ENCODE data around the gene FSHR. TPM values are rescaled to one million over a fixed set of nuclear protein-coding genes. Genes with fewer than 3 reads are reported as not detected.

Gene FSHR
- not detected for polyA plus RNA-seq (ENCODE audit: low read depth in 6 of 6)

- Mint-ChIP-seq H3K4me1 (no peaks in the 10 kb centered on the region), H3K36me3 (no peaks in the 10 kb centered on the region), H3K27ac (no peak within 1 kb of the TSS), H3K4me3 (no peak within 1 kb of the TSS), H3K27me3 (no peaks in the 10 kb centered on the region), H3K9me3 (peaks cover 0 to 3% (median 0%) of the 10 kb centered on the region in 7 donors)
- DNase-seq (no peak), ATAC-seq (ENCODE audit: low read depth in 2 of 2) (no peak)
Measured at GRCh38 chr2:49154140-49154539, at the start of gene FSHR. FSHR (minus strand) TSS chr2:49154515; CDS start chr2:49154417, 98 bp downstream.

GRCh38 chr2:49199266-49199665 is 45.0 kb upstream of the FSHR start:
- Mint-ChIP-seq H3K9me3 (peaks cover 0 to 7% (median 0%) of the 10 kb centered on the region in 7 donors), H3K36me3 (no peaks in the 10 kb centered on the region), H3K4me3 (no peak overlapping the region), H3K27me3 (no peaks in the 10 kb centered on the region), H3K4me1 (no peaks in the 10 kb centered on the region), H3K27ac (no peak overlapping the region)
- DNase-seq: no peak
- no peak for ATAC-seq (ENCODE audit: low read depth in 2 of 2)

- ATAC-seq (ENCODE audit: low read depth in 2 of 2) (no peak), DNase-seq (no peak)
- H3K4me3 Mint-ChIP-seq: no peak overlapping the region
- no peaks in the 10 kb centered on the region for H3K4me1 Mint-ChIP-seq
- peaks cover 0 to 6% (median 0%) of the 10 kb centered on the region in 7 donors for H3K9me3 Mint-ChIP-seq
- H3K27me3 Mint-ChIP-seq: no peaks in the 10 kb centered on the region
- H3K36me3 Mint-ChIP-seq: no peaks in the 10 kb centered on the region
- no peak overlapping the region for H3K27ac Mint-ChIP-seq
Measured at GRCh38 chr2:49194701-49195100, 40.4 kb upstream of the FSHR start.

- H3K27me3 Mint-ChIP-seq: no peaks in the 10 kb centered on the region
- peaks cover 0 to 6% (median 2%) of the 10 kb centered on the region in 7 donors for H3K9me3 Mint-ChIP-seq
- H3K27ac Mint-ChIP-seq: no peak overlapping the region
- no peaks in the 10 kb centered on the region for H3K36me3 Mint-ChIP-seq
- no peak for DNase-seq
- H3K4me3 Mint-ChIP-seq: no peak overlapping the region
- no peaks in the 10 kb centered on the region for H3K4me1 Mint-ChIP-seq
- no peak for ATAC-seq (ENCODE audit: low read depth in 2 of 2)
Measured at GRCh38 chr2:49192036-49192435, 37.7 kb upstream of the FSHR start.

GRCh38 chr2:49189512-49190225 is 35.4 kb upstream of the FSHR start:
- ATAC-seq (ENCODE audit: low read depth in 2 of 2) (no peak), DNase-seq (no peak)
- H3K36me3 Mint-ChIP-seq: no peaks in the 10 kb centered on the region
- H3K4me3 Mint-ChIP-seq: no peak overlapping the region
- no peaks in the 10 kb centered on the region for H3K27me3 Mint-ChIP-seq
- no peak overlapping the region for H3K27ac Mint-ChIP-seq
- peaks cover 0 to 9% (median 5%) of the 10 kb centered on the region in 7 donors for H3K9me3 Mint-ChIP-seq
- no peaks in the 10 kb centered on the region for H3K4me1 Mint-ChIP-seq

GRCh38 chr2:49186050-49186648 is 31.8 kb upstream of the FSHR start:
- Mint-ChIP-seq H3K9me3 (peaks cover 4 to 9% (median 5%) of the 10 kb centered on the region in 7 donors), H3K4me1 (no peaks in the 10 kb centered on the region), H3K4me3 (no peak overlapping the region), H3K27me3 (no peaks in the 10 kb centered on the region), H3K36me3 (no peaks in the 10 kb centered on the region), H3K27ac (no peak overlapping the region)
- ATAC-seq (ENCODE audit: low read depth in 2 of 2) (no peak), DNase-seq (no peak)

GRCh38 chr2:49178656-49179055 is 24.3 kb upstream of the FSHR start:
- Mint-ChIP-seq H3K4me3 (no peak overlapping the region), H3K9me3 (peaks cover 0 to 13% (median 5%) of the 10 kb centered on the region in 7 donors), H3K27me3 (no peaks in the 10 kb centered on the region), H3K4me1 (no peaks in the 10 kb centered on the region), H3K36me3 (no peaks in the 10 kb centered on the region), H3K27ac (no peak overlapping the region)
- DNase-seq: no peak
- ATAC-seq (ENCODE audit: low read depth in 2 of 2): no peak

- no peaks in the 10 kb centered on the region for H3K36me3 Mint-ChIP-seq
- ATAC-seq (ENCODE audit: low read depth in 2 of 2): no peak
Measured at GRCh38 chr2:49177194-49177593, 22.9 kb upstream of the FSHR start.

GRCh38 chr2:49175831-49176230 is 21.5 kb upstream of the FSHR start:
- Mint-ChIP-seq H3K27ac (no peak overlapping the region), H3K9me3 (peaks cover 0 to 10% (median 6%) of the 10 kb centered on the region in 7 donors), H3K27me3 (no peaks in the 10 kb centered on the region), H3K4me1 (no peaks in the 10 kb centered on the region), H3K4me3 (no peak overlapping the region), H3K36me3 (no peaks in the 10 kb centered on the region)
- DNase-seq (no peak), ATAC-seq (ENCODE audit: low read depth in 2 of 2) (no peak)

More at GRCh38 chr2:49177194-49177593, 22.9 kb upstream of the FSHR start:
- DNase-seq: no peak
- H3K27ac Mint-ChIP-seq: no peak overlapping the region
- no peaks in the 10 kb centered on the region for H3K27me3 Mint-ChIP-seq
- no peaks in the 10 kb centered on the region for H3K4me1 Mint-ChIP-seq
- H3K4me3 Mint-ChIP-seq: no peak overlapping the region
- peaks cover 0 to 13% (median 6%) of the 10 kb centered on the region in 7 donors for H3K9me3 Mint-ChIP-seq

GRCh38 chr2:49174750-49175149 is 20.4 kb upstream of the FSHR start:
- no peak overlapping the region for H3K27ac Mint-ChIP-seq
- DNase-seq: no peak
- H3K9me3 Mint-ChIP-seq: peaks cover 0 to 11% (median 8%) of the 10 kb centered on the region in 7 donors
- no peak overlapping the region for H3K4me3 Mint-ChIP-seq
- H3K4me1 Mint-ChIP-seq: no peaks in the 10 kb centered on the region
- H3K27me3 Mint-ChIP-seq: no peaks in the 10 kb centered on the region
- no peak for ATAC-seq (ENCODE audit: low read depth in 2 of 2)
- H3K36me3 Mint-ChIP-seq: no peaks in the 10 kb centered on the region

GRCh38 chr2:49167131-49167530 is 12.8 kb upstream of the FSHR start:
- Mint-ChIP-seq H3K27me3 (no peaks in the 10 kb centered on the region), H3K9me3 (peaks cover 0 to 18% (median 6%) of the 10 kb centered on the region in 7 donors), H3K4me1 (no peaks in the 10 kb centered on the region), H3K4me3 (no peak overlapping the region), H3K27ac (no peak overlapping the region), H3K36me3 (no peaks in the 10 kb centered on the region)
- no peak for ATAC-seq (ENCODE audit: low read depth in 2 of 2)
- no peak for DNase-seq

- no peak for ATAC-seq (ENCODE audit: low read depth in 2 of 2)
- peaks cover 0 to 12% (median 2%) of the 10 kb centered on the region in 7 donors for H3K9me3 Mint-ChIP-seq
- no peaks in the 10 kb centered on the region for H3K4me1 Mint-ChIP-seq
- no peaks in the 10 kb centered on the region for H3K36me3 Mint-ChIP-seq
- H3K27ac Mint-ChIP-seq: peak overlapping the region in 1 of 6 donors; percentile 43
- DNase-seq: no peak
- no peak overlapping the region for H3K4me3 Mint-ChIP-seq
- H3K27me3 Mint-ChIP-seq: no peaks in the 10 kb centered on the region
Measured at GRCh38 chr2:49165662-49166061, 11.3 kb upstream of the FSHR start.

- Mint-ChIP-seq H3K27me3 (no peaks in the 10 kb centered on the region), H3K4me3 (no peak overlapping the region), H3K27ac (no peak overlapping the region), H3K4me1 (no peaks in the 10 kb centered on the region), H3K36me3 (no peaks in the 10 kb centered on the region), H3K9me3 (peaks cover 0 to 10% (median 2%) of the 10 kb centered on the region in 7 donors)
- ATAC-seq (ENCODE audit: low read depth in 2 of 2) (no peak), DNase-seq (no peak)
Measured at GRCh38 chr2:49164729-49165128, 10.4 kb upstream of the FSHR start.

GRCh38 chr2:49162151-49162550 is 7.8 kb upstream of the FSHR start:
- no peak overlapping the region for H3K27ac Mint-ChIP-seq
- H3K36me3 Mint-ChIP-seq: no peaks in the 10 kb centered on the region
- ATAC-seq (ENCODE audit: low read depth in 2 of 2): no peak
- no peaks in the 10 kb centered on the region for H3K4me1 Mint-ChIP-seq
- H3K4me3 Mint-ChIP-seq: no peak overlapping the region
- DNase-seq: no peak
- peaks cover 0 to 7% (median 0%) of the 10 kb centered on the region in 7 donors for H3K9me3 Mint-ChIP-seq
- H3K27me3 Mint-ChIP-seq: no peaks in the 10 kb centered on the region

Data from naive B cell (primary cell).